Erythroblast (primary cell): ENCODE measurements around the gene MEIS1.

Experiments used
- GATA1 ChIP-seq: IDR thresholded peaks from 2 replicates; pipeline ENCODE4 v1.6.1; 2011; ENCODE audit warnings: low read depth, mild to moderate bottlenecking, control low read depth, low read length, moderate library complexity
- POLR2A ChIP-seq: IDR thresholded peaks from 2 replicates; pipeline ENCODE4 v1.6.1; 2011; ENCODE audit warnings: mild to moderate bottlenecking, low read length

GRCh38 chr2:66555091-66555490 lies 120.2 kb downstream of the MEIS1 start:
- TF ChIP-seq POLR2A (no peak), GATA1 (no peak)
